Activated T-helper 2 cell treated with anti-CD3 and anti-CD28 coated beads, Interferon-gamma antibody, Interleukin-2, Interleukin-4, amounts not matched to agents 10 μg/mL and 5 μg/mL and 100 μg/mL, durations not matched to agents 14 hours and 24 hours and 36 hours (primary cell): ENCODE measurements around the gene CHRM1. TPM values are rescaled to one million over a fixed set of nuclear protein-coding genes. Genes with fewer than 3 reads are reported as not detected.

Source experiments
- DNase-seq: peaks from one replicate; pipeline ENCODE4 v3.0.0; 2021; ENCODE audit warnings: low spot score
- H3K27ac Mint-ChIP-seq: one replicate; pipeline ENCODE4 v1.8.0; 2021; ENCODE audit warnings: mixed read lengths
- H3K27me3 Mint-ChIP-seq: one replicate; pipeline ENCODE4 v1.8.0; 2021; ENCODE audit warnings: low read depth, mixed read lengths
- H3K36me3 Mint-ChIP-seq: one replicate; pipeline ENCODE4 v1.8.0; 2021; ENCODE audit warnings: low read depth, mixed read lengths
- H3K4me1 Mint-ChIP-seq: one replicate; pipeline ENCODE4 v1.8.0; 2021; ENCODE audit warnings: low read depth, mixed read lengths
- H3K4me3 Mint-ChIP-seq: one replicate; pipeline ENCODE4 v1.8.0; 2021; ENCODE audit warnings: low read depth, mild to moderate bottlenecking, moderate library complexity, mixed read lengths
- H3K9me3 Mint-ChIP-seq: one replicate; pipeline ENCODE4 v1.8.0; 2021; ENCODE audit warnings: mixed read lengths
- intact Hi-C: fragments of 100-400 bp; cut with micrococcal nuclease; formaldehyde crosslinking; loops from one replicate; pipeline ENCODE4 v1.15.1; 2023
- total RNA-seq: library from RNA; stranded (reverse); gene quantifications from 2 replicates; pipeline ENCODE4 v1.2.3, GENCODE V29; 2022

CHRM1 gene
- total RNA-seq, 1 donor from 2014 or later, result not detected

DNA sequence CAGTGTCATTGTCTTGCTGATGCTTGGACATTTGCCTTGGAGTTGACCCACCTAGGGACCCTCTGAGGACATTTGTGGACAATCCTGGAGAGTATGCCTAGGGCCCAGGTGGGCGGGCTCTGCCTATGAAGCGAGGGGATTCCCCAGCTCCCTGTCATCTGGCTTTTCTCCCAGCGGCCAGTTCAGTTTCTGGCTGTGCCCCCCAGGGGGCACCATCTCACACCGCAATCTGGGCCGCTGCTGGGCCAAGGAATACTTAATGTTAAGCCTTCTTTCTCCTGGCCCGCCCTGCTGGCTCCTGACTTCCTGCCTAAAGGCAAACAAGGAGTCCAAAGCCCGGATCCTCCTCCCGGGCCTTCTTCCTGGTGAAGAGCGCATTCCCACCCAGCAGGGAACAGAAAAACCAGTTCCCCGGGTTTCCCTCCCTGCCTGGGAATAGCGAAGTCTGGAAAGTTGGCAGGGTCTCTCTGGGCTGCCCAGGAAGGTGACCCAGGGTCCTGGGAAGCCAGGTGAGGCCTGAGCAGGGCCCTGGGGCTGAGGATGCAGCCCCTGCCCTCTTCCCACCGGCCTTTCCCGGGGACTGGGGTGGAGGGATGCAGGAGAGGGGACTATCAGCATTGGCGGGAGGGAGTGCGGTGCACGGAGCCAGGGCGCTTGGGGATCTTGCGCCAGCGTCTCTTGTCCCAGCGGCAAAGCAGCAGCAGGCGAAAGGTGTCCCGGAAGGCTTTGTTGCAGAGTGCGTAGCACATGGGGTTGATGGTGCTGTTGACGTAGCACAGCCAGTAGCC, 11.9 kb downstream of the CHRM1 start:
- H3K36me3 Mint-ChIP-seq, result no peaks in the 10 kb centered on the region
- peaks cover 11% of the 10 kb centered on the region for H3K4me1 Mint-ChIP-seq
- H3K27me3 Mint-ChIP-seq, result peaks cover 11% of the 10 kb centered on the region
- DNase-seq, result no peak
- H3K27ac Mint-ChIP-seq, result no peak overlapping the region
- intact Hi-C loops, result loop anchor here (10.0 kb wide), 1 partner anchor 306 kb away; no protein-coding TSS in a partner anchor
- H3K9me3 Mint-ChIP-seq, result no peaks in the 10 kb centered on the region
- no peak overlapping the region for H3K4me3 Mint-ChIP-seq

DNA sequence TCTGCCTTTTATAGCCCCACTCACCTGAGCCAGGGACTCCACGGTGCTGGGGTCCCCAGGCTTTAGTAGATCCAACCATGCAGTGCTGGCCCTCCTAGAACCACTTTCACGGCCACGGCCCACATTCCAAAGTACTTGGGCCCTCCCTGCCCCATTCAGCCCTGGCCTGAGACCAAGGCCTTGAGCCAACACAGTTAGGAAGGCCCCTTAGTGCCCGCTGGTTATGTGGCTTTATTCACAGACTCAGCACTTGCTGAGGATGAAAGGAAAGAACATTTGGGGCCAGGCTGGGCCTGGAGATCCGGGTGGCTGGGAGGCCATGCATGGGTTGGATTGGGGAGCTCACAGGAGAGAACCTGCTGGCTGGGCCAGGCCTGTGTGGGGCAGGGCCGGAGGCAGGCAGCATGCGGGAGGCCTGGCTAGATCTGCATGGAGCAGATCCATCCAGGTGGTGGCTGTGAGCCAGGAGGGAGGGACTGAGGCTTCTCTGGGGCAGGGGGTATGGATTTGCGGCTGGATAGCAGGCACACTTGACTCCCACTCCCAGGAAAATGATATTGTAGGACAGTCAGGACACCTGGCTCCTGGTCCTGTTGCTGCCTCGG, 12.6 kb downstream of the CHRM1 start:
- intact Hi-C loops, result loop anchor here (10.0 kb wide), 1 partner anchor 306 kb away; no protein-coding TSS in a partner anchor

DNA sequence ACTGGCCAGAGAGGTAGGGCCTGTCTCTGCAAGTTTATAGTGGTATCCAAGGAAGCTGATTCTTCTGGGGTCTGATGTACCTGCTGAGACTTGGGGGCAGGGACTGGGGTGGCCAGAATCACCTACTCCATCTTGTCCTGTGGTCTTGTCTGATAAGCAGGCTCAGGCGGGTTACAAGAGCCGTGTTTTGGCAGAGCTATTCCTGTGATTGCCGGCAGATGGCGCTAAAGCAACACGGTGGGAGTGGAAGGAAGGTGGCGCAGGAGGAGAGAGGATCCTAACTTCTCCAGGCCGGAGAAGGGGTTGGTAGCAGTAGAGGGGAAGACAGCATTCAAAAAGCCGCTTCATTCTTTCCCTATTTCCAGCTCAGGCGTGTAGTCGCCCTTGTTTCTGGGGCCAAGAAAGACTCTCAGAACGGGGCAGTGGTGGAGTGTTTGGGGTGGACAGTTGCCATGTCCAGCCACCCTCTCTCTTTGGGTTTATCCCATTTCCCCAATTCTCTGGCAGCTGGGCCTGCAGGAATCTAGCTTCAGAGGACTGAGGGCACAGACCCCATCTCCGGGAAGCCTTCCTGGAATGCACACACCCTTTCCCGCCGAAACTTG, 15.1 kb downstream of the CHRM1 start:
- intact Hi-C loops, result loop anchor here (1.0 to 10.0 kb wide), 3 partner anchors 69 to 309 kb away; no protein-coding TSS in a partner anchor
- peaks cover 21% of the 10 kb centered on the region for H3K4me1 Mint-ChIP-seq
- H3K4me3 Mint-ChIP-seq, result no peak overlapping the region
- H3K27ac Mint-ChIP-seq, result no peak overlapping the region
- no peaks in the 10 kb centered on the region for H3K9me3 Mint-ChIP-seq
- DNase-seq, result peak; percentile 69
- H3K27me3 Mint-ChIP-seq, result peaks cover 9% of the 10 kb centered on the region
- no peaks in the 10 kb centered on the region for H3K36me3 Mint-ChIP-seq

More for the DNA sequence above, 12.6 kb downstream of the CHRM1 start:
- Mint-ChIP-seq H3K4me3 (no peak overlapping the region), H3K36me3 (no peaks in the 10 kb centered on the region), H3K4me1 (peaks cover 11% of the 10 kb centered on the region), H3K27ac (no peak overlapping the region), H3K27me3 (peaks cover 11% of the 10 kb centered on the region), H3K9me3 (no peaks in the 10 kb centered on the region)
- DNase-seq, result no peak

DNA sequence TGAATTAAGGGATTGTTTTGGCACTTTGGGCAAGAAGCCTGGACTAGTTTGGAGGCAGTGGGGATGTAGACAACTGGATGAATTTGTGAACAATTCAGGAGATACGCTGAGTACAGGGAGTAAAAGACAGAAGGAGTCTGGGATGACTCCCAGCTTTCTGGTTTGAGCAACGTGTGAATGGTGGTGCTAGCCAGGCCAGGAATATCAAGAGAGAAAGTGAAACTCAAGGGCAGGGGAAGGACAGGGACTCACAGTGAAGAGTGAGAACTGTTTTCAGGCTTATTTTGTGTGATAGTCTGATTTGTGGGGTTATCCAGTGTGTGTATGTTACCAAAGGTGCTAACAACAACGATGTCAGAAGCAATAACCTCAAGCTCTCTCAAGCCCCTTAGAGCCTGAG, 15.9 kb downstream of the CHRM1 start:
- H3K9me3 Mint-ChIP-seq, result no peaks in the 10 kb centered on the region
- intact Hi-C loops, result loop anchor here (10.0 kb wide), 1 partner anchor 310 kb away; no protein-coding TSS in a partner anchor

DNA sequence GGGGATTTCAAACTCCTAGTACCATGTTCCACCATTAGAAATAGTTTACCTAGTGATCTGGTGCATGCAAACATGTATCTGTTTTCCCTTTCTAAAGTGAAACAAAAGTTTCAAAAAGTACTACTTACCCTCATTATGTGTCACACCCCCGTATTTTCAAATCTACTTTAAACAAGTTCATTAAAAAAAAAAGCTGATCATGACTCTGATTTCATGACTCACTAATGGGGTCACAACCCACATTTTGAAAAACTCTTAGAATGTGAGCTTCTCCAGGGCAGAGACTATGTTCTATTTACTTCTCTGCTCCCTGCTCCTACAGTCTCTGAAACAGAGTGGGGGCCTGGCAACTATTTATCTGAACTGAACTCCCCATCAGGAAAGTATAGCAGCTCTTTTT, 18.2 kb downstream of the CHRM1 start:
- H3K4me1 Mint-ChIP-seq, result peaks cover 21% of the 10 kb centered on the region
- intact Hi-C loops, result loop anchor here (10.0 kb wide), 1 partner anchor 312 kb away; no protein-coding TSS in a partner anchor
- H3K27ac Mint-ChIP-seq, result no peak overlapping the region
- peaks cover 15% of the 10 kb centered on the region for H3K27me3 Mint-ChIP-seq
- H3K9me3 Mint-ChIP-seq, result no peaks in the 10 kb centered on the region
- DNase-seq, result no peak
- H3K4me3 Mint-ChIP-seq, result no peak overlapping the region
- no peaks in the 10 kb centered on the region for H3K36me3 Mint-ChIP-seq

More for the DNA sequence above, 15.9 kb downstream of the CHRM1 start:
- Mint-ChIP-seq H3K27ac (no peak overlapping the region), H3K4me1 (peaks cover 21% of the 10 kb centered on the region), H3K27me3 (peaks cover 12% of the 10 kb centered on the region), H3K36me3 (no peaks in the 10 kb centered on the region), H3K4me3 (no peak overlapping the region)
- DNase-seq, result no peak

DNA sequence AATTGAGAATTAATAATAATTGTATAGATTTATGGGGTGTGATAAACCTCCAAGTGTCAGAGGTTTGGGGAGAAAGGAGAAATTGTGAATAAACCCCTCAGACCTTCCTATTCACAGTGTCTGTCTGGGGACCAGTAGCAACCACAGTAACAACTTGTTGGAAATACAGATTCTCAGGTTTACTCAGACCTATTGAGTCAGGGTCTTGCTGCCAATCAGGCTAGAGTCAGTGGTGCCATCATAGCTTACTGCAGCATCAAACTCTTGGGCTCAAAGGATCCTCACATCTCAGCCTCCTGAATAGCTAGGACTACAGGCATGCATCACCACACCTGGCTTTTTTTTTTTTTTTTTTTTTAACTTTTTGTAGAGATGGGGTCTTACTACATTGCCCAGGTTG, 23.1 kb downstream of the CHRM1 start:
- Mint-ChIP-seq H3K36me3 (no peaks in the 10 kb centered on the region), H3K4me3 (no peak overlapping the region), H3K27me3 (peaks cover 19% of the 10 kb centered on the region), H3K9me3 (no peaks in the 10 kb centered on the region), H3K27ac (no peak overlapping the region), H3K4me1 (peaks cover 14% of the 10 kb centered on the region)
- intact Hi-C loops, result no loop called here
- no peak for DNase-seq

DNA sequence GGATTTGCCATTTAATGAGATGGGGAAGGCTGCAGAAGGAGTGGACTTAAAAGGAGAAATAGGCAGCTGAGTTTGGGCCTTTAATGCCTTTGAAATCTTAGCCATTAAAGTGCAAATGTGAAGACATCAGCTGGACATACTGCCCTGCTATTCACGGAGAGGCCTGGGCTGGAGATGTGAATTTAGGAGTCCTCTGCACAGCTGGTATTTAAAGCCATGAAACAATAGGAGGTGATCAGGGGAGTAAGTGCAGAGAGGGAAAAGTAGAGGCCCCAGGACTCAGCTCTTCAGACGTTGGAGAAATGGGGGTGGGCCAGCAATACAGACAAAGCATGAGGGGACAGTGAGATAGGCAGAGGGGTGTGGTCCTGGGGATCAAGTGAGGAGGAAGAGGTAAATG, 23.9 kb downstream of the CHRM1 start:
- H3K36me3 Mint-ChIP-seq, result no peaks in the 10 kb centered on the region
- H3K4me1 Mint-ChIP-seq, result peaks cover 10% of the 10 kb centered on the region
- H3K9me3 Mint-ChIP-seq, result no peaks in the 10 kb centered on the region
- H3K4me3 Mint-ChIP-seq, result no peak overlapping the region
- peaks cover 19% of the 10 kb centered on the region for H3K27me3 Mint-ChIP-seq
- DNase-seq, result no peak
- no peak overlapping the region for H3K27ac Mint-ChIP-seq
- intact Hi-C loops, result no loop called here

DNA sequence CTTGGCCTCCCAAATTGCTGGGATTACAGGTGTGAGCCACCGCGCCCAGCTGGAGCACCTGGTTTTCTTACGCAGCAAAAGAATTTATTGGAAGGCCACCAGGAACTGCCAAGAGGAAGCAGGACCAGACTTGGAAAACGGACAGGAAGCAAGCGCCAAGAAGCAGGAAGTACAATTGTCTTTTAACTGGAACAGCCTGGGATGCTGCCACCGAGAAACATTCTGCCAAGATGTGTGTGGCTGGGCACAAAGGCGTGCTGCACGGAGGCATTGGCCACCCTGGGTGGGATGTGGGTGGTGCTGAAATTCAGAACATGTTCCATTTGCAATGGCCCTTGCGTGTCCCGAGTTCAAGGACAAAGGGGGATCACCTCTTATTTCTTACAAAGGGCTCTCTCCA, 25.1 kb downstream of the CHRM1 start:
- Mint-ChIP-seq H3K4me1 (peaks cover 10% of the 10 kb centered on the region), H3K27ac (no peak overlapping the region), H3K36me3 (no peaks in the 10 kb centered on the region), H3K9me3 (no peaks in the 10 kb centered on the region), H3K27me3 (peaks cover 16% of the 10 kb centered on the region), H3K4me3 (no peak overlapping the region)
- DNase-seq, result no peak
- intact Hi-C loops, result no loop called here

DNA sequence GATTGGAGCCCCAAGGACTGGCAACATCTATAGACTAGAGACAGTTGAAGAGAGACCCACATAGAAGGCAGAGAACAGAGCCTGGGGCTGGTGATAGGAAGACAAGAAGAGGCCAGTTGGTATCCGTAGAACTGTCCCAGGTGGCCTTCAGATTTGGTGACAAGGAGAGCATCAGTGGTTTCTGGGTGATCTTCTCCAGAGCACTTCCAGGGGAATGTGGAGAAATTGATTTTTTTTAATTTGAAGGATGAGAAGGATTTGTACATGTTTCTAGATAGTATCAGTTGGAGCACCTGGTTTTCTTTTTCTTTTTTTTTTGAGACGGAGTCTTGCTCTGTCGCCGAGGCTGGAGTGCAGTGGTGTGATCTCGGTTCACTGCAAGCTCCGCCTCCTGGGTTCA, 25.7 kb downstream of the CHRM1 start:
- intact Hi-C loops, result no loop called here
- H3K27me3 Mint-ChIP-seq, result peaks cover 16% of the 10 kb centered on the region
- peaks cover 10% of the 10 kb centered on the region for H3K4me1 Mint-ChIP-seq
- H3K27ac Mint-ChIP-seq, result peak overlapping the region; percentile 1
- no peaks in the 10 kb centered on the region for H3K9me3 Mint-ChIP-seq
- no peaks in the 10 kb centered on the region for H3K36me3 Mint-ChIP-seq
- DNase-seq, result no peak
- H3K4me3 Mint-ChIP-seq, result no peak overlapping the region

DNA sequence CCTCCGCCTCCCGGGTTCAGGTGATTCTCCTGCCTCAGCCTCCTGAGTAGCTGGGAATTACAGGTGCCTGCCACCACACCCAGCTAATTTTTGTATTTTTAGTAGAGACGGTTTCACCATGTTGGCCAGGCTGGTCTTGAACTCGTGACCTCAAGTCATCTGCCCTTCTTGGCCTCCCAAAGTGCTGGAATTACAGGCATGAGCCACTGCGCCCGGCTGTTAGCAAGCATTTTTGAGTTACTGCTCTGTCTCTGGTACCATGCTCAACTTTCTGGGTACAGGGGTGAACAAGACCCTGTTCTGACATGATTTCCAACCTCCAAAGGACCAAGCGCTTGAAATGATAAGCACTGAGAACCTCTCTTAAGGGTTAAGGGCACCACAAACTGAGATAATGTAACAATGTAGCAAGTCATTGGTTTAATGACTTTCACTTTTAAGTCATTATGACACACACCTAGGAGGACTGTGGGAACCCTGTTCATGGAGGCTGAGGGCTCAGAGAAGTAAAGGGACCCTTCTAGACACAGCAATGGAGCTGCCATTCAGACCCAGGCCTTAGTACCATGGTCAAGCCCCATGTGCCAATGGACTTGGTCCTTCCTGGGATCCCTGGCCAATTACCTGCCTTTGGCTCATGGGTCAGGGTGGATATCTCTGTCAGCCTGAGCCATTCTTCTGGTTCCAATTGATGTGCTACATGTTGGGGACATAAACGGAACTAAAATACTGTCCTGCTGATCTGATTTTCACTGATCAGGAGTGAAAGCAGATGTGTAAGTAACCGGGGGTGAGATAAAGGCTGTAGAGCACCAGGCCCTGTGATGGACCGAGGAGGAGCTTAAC, 28.9 kb downstream of the CHRM1 start:
- intact Hi-C loops, result no loop called here
- Mint-ChIP-seq H3K27ac (no peak overlapping the region), H3K36me3 (peaks cover 28% of the 10 kb centered on the region), H3K9me3 (no peaks in the 10 kb centered on the region), H3K4me1 (peaks cover 11% of the 10 kb centered on the region), H3K27me3 (peaks cover 8% of the 10 kb centered on the region), H3K4me3 (no peak overlapping the region)
- DNase-seq, result no peak

DNA sequence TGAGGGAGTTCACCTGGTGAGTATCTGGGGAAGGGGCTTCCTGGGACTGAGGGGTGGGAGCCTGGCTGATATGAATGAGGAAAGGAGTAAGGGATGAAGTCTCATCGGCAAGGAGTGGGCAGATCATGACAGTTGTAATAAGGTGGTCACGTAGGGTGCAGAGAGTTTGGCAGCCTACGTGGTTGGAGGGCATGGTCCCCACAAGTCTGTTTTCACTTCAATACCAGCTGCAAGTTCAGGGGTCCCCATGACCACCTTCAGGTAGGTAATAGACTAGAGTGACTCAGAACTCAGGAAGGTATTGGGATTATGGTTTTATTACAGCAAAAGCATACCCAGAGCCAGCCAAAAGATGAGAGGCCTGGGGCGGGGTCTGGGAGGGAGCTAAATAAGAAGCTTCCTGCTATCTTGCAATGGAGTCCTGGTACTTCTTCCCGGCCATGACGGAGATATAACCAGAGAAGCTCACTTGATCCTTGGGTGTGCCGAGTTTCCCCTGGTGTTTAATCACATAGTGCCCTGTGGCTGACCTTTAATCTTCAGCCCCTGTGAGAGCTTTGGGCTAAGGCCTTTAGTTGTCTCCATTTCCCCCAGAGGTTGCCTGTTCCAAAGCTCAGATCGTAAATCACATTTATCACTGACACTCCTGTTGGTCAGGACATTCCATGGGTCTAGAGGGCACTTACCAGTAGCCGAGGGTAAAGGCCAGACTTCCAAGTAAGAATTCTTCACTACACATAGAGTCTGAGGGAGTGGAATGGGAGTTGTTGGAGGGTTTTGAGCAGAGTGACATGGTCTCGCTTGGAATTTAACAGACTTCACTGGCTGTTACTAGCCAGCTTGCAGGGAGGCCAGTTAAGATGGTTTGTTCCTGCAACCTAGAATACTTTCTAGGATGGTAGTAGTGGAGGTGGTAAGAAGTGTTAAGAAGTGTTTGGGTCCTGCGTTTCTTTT, 31.4 kb downstream of the CHRM1 start:
- intact Hi-C loops, result no loop called here
- Mint-ChIP-seq H3K4me3 (no peak overlapping the region), H3K9me3 (no peaks in the 10 kb centered on the region), H3K27me3 (peaks cover 2% of the 10 kb centered on the region), H3K4me1 (peaks cover 20% of the 10 kb centered on the region), H3K27ac (no peak overlapping the region), H3K36me3 (peaks cover 53% of the 10 kb centered on the region)
- DNase-seq, result no peak
